Activated T-cell treated with anti-CD3 and anti-CD28 coated beads, Interleukin-2, amount 50 U/mL, for 48 hours (primary cell): Measurements from ENCODE around the gene MTARC1.

Source experiments
- DNase-seq, 2 experiments: peaks; one replicate each; pipeline ENCODE4 v3.0.0-alpha.2; 2020

The MTARC1 gene

DNA sequence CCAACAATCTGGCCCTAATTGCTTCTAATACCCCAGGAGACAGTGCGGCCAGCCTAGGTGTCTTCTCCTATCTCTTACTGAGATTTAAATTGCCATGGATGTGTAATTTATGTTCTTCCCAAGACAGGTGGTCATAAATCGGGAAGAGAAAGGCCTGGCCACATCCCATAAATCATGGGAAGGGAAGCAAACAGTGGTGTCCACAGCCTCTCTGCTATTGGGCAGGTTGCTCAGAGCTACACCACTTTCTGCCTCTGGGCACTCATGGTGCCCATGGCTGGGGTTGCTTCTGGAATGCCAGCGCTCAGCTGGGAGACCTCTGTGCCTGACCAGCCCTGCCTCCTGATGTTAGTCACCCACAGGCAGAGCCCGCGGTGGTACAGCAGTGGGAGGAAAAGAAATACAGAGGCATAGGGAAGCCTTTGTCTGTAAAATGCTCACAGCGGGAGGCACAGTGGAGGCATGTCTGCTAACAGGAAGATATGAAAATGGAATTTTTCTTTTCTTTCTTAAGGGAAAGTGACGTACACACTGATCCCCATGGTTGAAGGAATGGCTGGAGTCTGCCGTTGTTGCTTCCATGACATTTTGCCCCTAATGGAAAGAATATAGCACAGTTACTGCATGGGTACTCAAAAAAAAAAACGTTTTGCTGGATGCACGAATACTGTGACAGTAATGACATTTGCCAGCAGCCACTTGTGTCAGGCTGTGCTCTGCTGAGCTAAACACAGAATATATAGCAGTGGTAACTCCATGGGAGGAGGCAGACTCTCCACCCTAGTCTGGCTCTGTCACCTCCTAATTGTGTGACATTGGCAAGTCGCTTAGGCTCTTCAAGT is 21.9 kb downstream of the MTARC1 start:
- no peak for DNase-seq

DNA sequence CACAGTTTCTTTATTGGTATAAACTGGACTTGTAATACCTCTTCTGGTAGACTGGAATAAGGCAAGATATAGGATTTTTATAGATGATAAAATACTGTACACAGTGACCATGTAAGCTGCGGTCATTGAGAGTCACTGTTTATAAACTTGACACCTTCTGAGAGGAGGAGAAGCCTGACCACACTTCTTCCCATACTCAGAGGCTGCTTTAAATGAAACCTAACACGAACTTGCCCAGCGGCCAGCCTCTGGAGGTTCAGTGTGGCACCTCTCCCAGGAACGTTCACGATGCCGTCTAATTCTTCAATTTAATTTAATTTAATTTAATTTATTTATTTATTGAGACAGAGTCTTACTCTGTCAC is 22.5 kb downstream of the MTARC1 start:
- DNase-seq: no peak

DNA sequence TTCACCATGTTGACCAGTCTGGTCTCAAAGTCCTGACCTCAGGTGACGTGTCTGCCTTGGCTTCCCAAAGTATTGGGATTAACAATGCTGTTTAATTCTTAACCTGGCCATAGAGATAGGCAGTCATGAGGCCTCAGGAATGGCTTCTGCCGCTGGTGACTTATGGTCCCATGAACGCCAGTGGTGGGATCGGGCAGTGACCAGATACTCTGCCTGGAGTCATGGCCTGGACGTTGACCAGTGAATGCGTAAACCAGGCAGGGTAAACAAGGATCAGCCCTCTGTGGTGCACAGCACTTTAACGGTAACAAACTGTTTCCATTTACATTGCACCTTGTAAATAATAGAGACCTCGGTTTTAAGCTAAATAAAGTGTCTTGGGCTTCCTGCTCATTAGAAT is 23.0 kb downstream of the MTARC1 start:
- DNase-seq: no peak

DNA sequence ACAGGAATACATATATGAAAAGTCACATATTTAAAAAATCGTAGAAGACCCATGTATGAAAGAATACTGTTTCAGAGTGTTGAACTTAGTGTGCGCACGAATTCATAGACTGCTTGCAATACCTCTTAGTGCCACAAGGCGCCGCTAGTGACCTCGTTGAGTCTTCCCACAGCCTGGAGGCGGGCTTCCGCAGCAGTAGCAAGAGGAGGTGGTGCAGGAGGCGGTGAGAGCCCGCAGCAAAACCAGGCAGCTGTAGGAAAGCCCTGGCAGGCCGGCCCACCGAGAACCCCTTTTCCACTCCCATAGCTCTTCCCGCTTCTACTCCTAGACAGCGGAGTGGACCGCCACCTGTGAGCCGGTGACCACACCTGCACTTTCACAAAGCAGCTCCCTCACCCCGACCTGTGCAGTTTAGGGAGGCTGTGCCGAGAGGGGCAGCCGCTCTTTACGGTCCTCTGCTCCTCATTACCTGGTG is 23.5 kb downstream of the MTARC1 start:
- peak; percentile 73 to 78 for DNase-seq

DNA sequence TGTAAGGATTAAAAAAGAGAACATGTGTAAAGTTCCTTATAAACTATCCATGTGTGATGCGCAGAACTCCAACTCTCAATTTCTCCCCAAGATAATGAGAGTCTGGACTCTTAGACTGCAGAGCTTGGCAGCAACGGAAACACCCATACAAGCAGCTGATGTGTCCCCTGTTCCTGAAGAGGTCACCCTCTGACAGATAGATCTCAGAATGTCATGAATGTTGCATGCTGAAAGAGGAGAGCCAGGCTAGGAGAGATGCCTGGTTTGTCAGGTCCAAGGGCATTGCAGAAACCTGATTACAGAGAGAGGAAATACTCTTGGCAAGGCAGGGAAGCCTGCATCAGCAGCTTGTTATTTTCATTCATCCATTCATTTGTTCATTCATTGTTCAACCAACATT is 24.2 kb downstream of the MTARC1 start:
- no peak for DNase-seq

DNA sequence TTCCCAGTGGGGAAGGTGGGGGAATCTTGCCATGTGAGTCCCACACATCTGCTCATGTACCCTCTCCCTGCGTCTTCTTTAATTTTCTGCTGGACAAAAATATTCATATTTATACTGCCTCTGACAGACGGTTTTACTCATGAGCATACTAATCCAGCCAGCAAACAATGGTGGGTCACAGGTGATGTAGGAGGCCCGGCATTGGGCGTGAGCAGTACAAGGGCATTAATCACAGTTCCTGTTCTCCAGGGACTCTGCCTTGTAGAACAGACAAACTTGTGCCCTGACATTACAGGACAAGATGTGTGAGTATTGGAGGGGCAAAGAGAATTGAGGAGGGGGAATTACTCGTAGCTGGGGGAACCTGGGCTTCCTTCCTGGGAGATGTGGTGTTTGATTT is 25.0 kb downstream of the MTARC1 start:
- no peak for DNase-seq

DNA sequence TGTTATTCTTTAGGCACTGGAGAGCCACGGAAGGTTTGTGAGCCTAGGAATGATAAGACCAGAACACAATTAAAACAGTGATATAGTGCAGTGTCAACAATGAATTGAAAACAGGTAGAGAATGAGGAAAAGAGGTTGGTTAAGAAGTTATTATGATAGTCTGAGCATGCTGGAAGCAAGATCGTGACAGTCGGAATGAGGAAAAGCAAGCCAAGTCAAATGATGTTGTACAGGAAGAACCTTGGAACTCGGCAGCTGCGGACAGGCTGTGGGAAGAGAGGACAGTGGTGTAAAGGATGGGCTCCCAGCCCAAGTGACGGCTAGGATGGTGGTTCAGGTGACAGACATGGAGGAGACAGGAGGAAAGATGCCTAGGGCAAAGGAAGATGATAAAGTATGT is 25.6 kb downstream of the MTARC1 start:
- no peak for DNase-seq

DNA sequence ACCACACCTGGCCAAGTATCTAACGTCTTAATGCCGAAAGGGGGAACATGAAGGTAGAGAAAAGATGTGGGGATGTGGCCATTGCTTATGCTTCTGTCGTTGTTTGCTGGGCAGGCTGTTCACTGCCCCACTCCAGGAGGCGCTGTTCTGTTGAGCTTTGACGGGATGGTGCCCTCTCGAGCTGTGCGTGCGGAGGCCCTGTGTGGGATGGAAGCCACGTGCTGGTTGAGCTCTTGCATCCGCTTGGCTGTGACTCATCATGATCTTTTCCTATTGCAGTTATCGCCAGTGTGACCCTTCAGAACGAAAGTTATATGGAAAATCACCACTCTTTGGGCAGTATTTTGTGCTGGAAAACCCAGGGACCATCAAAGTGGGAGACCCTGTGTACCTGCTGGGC is 26.3 kb downstream of the MTARC1 start:
- no peak for DNase-seq

DNA sequence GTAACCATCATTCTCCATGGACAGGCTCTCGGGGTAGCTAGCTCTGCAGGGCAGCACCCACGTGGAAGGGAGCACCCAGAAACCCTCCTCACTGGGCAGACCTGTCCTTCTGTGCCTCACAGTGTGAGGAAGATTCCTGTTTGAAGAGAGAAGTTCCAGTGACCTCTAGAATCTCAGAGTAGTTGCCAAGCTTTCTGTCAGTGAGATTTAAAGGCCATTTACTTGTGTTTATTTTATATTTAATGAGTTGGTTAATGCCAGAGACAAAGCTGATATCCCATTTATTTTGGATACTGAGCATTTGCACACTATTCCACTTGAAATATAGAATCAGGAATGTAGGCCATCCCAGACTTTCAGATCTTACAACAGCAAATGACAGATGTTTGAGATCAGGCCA is 28.7 kb downstream of the MTARC1 start:
- no peak for DNase-seq

DNA sequence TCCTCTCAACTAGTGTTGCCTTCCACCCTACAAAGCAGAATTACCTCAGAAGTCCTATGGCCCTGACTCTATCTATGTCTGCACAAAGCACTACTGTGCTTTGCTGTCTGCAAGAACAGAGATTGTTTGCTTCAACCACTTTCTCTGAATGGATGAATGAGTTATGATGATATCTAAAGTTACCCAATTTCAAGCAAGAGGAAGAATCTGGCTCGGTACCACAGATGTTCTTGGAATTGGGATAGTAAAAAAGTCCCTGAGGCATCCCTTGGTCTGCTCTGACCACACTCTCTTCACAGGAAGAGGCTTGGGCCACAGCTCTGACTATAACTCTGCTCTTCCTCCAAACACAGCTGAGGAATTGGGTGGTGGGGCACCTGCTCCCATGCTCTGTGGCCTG is 31.2 kb downstream of the MTARC1 start:
- no peak for DNase-seq

DNA sequence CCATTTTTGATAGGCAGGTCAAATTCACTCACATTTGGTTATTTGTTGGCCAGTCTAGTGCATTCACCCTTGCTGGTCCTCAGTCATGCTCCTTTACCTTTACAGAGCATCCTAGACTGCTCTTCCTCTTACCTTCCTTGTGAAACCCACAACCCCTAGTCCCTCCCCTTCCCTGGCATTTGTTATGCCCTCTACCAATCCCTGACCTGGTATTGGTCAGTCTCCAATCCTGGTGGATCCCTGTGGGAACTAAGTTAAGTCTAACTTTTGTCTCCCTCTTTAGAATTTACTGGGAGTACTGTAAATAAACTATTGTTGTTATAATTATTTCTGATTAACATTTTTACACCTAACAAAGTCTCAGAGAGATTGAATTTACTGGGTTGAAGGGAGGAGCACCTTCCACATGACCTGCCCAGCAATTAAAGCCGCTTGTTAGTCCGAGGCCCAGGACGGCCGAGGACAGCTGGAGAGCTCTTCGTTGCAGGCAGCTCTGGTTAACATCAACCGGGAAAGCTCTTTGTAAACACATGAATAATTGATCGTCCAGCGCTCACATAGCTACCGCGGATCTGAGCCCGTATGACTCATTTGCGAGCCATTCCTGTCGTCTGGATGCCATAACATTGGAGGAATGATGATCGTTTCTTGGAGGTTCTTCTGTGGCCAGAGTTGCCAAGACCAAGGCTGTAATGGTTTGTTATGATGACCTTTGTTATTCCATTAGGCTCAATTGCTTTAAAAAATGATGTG is 31.9 kb downstream of the MTARC1 start:
- no peak for DNase-seq

DNA sequence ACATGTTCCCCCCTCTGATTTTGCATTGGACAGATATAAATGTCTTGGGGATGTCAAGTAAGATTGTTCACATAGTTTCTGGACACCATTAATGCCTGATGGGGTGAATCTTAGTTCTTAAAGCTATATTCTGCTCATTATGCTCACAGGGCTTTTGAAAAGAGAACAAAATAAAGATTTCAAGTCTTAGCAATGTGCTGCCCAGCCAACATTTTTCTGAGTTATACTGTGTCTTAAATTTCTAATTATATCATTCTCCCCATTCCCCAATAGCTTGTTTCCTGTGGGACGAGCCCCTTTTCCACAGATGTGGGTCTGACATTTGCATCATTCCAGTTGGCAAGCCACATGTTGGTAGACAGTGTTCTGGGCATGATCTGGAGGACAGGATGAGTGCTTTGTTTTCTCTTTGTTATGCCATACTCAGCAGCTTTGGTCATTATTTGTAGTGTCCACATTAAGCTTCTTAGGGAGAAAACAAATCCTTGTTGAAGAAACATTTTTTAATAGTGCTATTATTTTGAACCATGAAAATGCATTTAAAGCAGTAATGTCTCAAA is 32.8 kb downstream of the MTARC1 start:
- DNase-seq: no peak

DNA sequence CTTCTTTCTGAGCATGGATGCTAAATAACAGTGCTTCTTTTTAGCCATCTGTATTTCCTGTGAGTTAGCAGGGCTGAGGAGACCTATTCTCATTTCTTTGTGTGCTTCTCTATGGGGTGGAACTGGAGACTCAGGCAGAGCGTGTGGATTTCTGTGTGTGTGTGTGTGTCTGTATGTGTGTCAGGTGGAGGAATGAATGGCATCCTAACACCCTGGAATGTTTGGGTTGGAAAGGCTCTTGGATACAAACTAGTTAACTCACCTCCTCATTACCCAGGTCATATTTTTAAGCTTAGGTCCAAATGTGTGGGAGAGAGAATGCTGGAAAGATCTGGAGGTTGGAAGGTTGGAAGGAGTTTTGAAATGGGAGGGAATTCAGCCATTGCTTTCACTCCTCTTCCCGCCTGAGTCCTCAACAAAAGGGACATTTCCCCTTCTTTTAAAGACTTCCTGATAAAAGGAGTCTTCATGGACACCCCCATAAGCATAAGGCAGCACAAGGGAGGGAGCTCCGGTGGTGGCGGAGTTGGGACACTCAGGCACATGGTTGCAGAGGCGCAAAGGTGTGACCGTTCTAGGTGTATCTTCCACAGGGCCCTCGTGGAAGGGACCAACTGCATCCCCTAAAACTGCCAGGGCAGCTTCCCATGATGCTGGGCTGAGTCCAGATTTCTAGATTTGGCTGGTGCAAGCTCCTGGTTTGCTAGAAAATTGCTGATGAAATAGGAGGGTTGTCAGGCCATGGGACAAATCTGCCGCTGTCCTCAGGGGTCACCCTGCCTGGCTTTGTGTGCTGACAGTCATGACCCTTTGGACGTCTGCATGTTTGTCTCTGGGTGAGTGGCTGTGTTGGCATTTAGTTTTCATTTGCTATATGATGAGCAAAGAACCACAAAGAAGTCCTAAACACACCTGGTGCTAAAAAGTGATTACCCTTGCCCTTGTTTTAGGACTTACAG is 37.6 kb downstream of the MTARC1 start:
- no peak for DNase-seq

DNA sequence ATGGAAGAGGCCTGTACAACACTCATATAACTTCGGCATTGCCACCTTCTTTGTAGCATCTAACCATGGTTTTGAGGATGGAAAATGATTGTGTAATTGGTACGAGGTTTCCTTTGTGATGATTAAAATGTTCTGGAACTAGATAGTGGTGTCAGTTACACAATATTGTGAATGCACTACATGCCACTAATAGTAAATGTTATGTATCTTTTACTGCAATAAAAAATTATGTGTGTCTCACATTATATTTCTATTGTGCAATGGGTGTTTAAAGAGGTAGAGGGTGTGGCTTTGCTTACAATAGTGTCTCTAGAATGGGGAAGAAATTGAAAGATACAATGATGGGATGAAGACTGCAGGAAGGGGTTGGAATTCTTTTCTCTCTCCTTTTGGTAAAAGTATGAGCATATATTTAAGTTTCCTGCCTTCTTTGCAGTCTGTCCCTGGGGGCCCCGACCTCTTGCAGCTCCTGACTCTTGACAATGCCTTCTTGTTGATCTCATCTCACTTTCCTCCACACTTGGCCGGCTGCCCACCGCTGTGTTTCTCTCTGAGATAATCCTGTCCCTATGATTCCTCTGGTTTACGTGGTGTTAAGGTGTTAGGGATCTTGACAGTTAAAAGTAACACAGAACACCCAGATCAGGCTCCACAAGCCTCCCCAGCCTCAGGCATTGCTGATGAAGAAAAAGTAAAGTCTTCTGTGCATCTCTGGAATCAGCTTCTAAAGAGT is 39.3 kb downstream of the MTARC1 start:
- no peak for DNase-seq

DNA sequence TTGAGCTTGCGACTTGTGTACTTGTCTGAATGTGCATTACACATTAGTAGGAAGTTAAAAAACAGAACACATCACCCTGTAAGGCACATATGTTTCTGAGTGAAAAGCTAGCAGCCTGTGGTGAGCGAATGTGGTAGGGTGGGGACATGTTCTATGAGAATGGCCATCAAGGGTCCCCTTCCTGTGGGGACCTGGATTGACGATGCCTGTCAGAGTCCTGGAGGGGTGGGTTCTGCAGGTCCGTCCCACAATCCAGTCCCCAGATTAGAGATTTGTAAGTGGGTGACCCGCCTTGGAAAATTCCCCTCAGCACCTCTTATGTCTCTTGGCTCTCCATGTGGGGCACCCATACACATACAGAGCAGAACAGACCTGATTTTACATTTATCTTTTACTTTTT is 40.0 kb downstream of the MTARC1 start:
- DNase-seq: no peak

DNA sequence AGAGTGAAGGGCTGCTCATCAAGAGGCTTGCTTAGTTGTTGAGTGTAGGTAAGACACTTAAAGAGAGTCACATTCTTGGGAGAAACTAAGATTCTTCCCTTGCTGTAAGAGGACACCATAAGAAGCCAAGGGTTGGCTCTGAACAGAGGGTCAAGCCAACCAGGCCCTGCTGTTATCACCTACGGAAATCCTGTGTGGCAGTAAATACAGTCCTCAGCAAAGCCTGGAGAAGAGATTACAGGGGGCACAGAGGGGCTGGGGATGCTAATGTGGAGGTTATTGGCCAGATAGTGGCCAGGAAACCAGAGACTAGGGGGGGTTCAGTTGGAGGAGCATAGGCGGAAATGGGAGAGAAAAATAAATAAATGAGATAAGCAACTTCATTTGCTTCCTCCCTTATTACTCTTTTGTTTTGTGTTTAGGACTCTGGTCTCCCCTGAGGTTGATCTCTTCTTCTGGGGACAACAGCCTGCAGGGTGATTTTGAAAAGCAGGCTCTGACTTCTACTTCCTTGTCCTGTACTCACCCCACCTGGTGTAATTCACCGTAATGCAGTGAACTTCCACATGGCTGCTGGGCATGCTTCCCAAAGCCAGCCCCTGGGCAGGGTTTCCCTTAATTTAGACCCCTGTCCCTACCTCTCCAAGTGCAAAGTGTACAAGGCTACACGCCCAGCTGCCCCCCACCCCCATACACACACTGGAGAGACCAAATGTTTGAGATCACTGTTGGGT is 40.9 kb downstream of the MTARC1 start:
- DNase-seq: no peak

DNA sequence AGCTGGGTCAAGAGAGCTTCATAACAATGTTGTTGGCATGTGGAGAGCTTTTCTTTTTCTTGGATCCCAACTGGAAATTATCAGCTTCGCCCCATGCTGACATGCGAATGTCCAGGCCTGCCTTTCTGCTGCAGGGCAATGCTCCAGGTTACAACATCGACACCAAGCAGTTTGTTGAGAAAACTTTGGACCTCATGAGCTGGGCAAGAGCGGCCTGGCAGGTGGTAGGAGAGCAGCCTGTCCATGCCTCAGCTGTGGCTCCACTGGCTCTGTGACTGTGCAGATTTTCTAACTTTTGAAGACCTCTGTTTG is 41.4 kb downstream of the MTARC1 start:
- no peak for DNase-seq

DNA sequence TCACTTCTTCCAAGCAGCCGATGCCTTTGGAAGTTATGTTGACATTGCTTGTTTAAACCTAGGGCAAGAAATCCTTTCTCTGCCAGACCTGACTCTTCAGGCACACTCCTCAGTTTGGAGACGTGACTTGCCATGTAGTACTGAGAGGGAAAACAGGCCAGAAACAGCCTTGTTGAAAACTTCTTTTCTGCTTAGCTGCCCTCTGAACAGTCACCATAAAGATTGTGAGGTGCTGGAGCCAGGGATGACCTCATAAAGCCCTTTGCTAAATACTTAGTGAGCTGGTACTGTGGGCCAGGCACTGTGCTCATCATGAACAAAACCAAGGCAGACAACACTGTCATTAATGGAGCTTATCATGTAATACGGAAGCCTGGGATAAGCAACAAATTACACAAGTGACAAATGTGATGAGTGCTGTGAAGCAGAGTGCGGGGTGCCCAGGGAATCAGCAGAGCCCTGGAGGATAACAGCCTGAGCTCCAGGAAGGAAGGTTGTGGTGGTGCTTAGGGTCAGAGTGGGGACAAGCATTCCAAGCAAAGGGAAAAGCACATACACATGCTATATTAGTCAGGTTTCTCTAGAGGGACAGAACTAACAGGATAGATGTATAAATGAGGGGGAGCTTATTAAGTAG is 42.4 kb downstream of the MTARC1 start:
- no peak for DNase-seq

DNA sequence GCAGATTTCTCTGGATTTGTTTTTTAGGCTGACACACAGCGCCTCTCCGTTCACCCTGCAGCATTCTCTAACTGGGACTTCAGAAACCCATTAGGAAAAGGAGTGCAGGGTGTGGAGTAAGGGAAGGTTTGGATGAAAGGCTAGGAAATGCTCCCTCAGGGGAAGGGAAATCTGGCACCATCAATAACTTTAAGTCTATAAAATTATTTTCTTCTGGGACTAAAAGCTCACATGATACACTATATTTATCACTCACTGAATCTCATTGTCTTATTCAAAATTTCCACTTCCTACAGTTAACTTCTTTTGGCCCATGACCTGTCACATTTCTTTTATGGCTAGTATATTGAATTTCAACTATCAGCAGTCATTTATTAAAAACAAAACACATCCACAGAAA is 46.7 kb downstream of the MTARC1 start:
- DNase-seq: no peak

DNA sequence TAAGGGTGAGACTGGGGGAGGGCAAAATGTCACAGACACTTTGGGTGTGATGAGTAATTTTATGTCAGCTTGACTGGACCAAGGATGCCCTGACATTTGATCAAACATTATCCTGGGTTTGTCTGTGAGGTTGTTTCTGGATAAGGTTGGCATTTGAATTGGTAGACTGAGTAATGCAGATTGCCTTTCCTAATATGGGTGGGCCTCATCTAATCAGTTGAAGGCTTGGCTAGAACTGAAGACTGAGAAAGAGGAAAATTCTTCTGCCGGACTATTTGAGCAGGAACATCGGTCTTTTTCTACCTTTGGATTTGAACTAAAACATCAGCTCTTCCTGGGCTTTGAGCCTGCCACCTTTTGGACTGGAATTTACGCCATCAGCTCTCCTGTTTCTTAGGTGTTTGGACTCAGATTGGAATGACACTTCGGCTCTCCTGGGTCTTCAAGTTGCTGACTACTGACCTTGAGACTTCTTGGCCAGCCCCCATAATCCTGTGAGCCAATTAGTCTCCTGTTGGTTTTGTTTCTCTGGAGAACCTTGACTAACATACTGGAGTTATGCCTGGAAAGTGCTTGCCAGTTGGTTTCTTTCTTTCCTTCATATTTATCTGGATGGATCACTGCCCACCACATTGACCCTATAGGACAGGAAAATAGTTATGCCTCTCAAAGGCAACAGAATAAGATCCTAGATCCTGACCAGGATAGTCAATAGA is 47.6 kb downstream of the MTARC1 start:
- DNase-seq: no peak
